ENCODE data around the gene ATRN.

- TF ChIP-seq YY1 (IDR thresholded peaks at IDR 0.05; ENCODE audit: insufficient read depth, insufficient read length) (no peak), SUZ12 (IDR thresholded peaks at IDR 0.05; ENCODE audit: extremely low read depth, insufficient read depth, insufficient read length) (no peak)
Measured at GRCh38 chr20:3678198-3678597, 207.4 kb downstream of the ATRN start.
